Astrocyte of the cerebellum (primary cell): ENCODE results near the gene TEKT5.

Experiments used
- DNase-seq: peaks from one replicate; pipeline ENCODE4 v3.0.0-alpha.2; 2011; ENCODE audit warnings: low read depth
- H3K4me3 ChIP-seq: 2 replicates; pipeline ENCODE4 v1.5.1; 2011; ENCODE audit warnings: mild to moderate bottlenecking, low read depth, low read length, moderate library complexity
- CTCF ChIP-seq: IDR thresholded peaks from 2 replicates; pipeline ENCODE4 v1.5.1; 2012; ENCODE audit warnings: low read length, low read depth, moderate library complexity, mild to moderate bottlenecking; ENCODE audit errors: missing control alignments
- in situ Hi-C: cut with HindIII; loops from 2 replicates; pipeline ENCODE4 v1.10.0; 2017; ENCODE audit warnings: low sequenced_read_pairs

TEKT5 gene

GRCh38 chr16:10664720-10665126 lies 30.0 kb downstream of the TEKT5 start:
- no peak for TF ChIP-seq CTCF
- no peak for DNase-seq
- in situ Hi-C loops, result loop anchor here (5.0 kb wide), 1 partner anchor 57 kb away; no protein-coding TSS in a partner anchor
- no peak overlapping the region for H3K4me3 ChIP-seq

GRCh38 chr16:10663744-10664143 lies 31.0 kb downstream of the TEKT5 start:
- in situ Hi-C loops, result loop anchor here (5.0 kb wide), 1 partner anchor 56 kb away; no protein-coding TSS in a partner anchor
- TF ChIP-seq CTCF, result no peak
- no peak for DNase-seq
- no peak overlapping the region for H3K4me3 ChIP-seq

GRCh38 chr16:10663146-10663545 lies 31.6 kb downstream of the TEKT5 start:
- no peak for TF ChIP-seq CTCF
- H3K4me3 ChIP-seq, result no peak overlapping the region
- in situ Hi-C loops, result loop anchor here (5.0 kb wide), 1 partner anchor 56 kb away; no protein-coding TSS in a partner anchor
- no peak for DNase-seq

- no peak for DNase-seq
- H3K4me3 ChIP-seq, result no peak overlapping the region
- in situ Hi-C loops, result loop anchor here (5.0 kb wide), 1 partner anchor 55 kb away; no protein-coding TSS in a partner anchor
- no peak for TF ChIP-seq CTCF
Measured at GRCh38 chr16:10662212-10662611, 32.5 kb downstream of the TEKT5 start.

GRCh38 chr16:10661737-10662136 lies 33.0 kb downstream of the TEKT5 start:
- H3K4me3 ChIP-seq, result no peak overlapping the region
- DNase-seq, result no peak
- in situ Hi-C loops, result loop anchor here (5.0 kb wide), 1 partner anchor 54 kb away; no protein-coding TSS in a partner anchor
- TF ChIP-seq CTCF, result no peak

GRCh38 chr16:10660950-10661635 lies 33.6 kb downstream of the TEKT5 start:
- DNase-seq, result no peak
- no peak overlapping the region for H3K4me3 ChIP-seq
- TF ChIP-seq CTCF, result no peak
- in situ Hi-C loops, result loop anchor here (5.0 kb wide), 1 partner anchor 54 kb away; no protein-coding TSS in a partner anchor
